NCI-H226 (cell line): ENCODE measurements around the gene GATA1.

Experiments
- DNase-seq: peaks from one replicate; pipeline ENCODE4 v3.0.0-alpha.2; 2015

Gene GATA1

GRCh38 chrX:48785540-48786214 lies 713 bp upstream of the GATA1 start:
- no peak for DNase-seq

GRCh38 chrX:48786825-48787504 lies 575 bp downstream of the GATA1 start:
- no peak for DNase-seq

GRCh38 chrX:48787505-48788443 lies 1.4 kb downstream of the GATA1 start:
- no peak for DNase-seq

- no peak for DNase-seq
These were observed 3.2 kb downstream of the GATA1 start for GRCh38 chrX:48789366-48790220.

- no peak for DNase-seq
These were observed 4.1 kb downstream of the GATA1 start for GRCh38 chrX:48790477-48790876.

- no peak for DNase-seq
These were observed 4.9 kb downstream of the GATA1 start for GRCh38 chrX:48791063-48791820.

- DNase-seq = no peak
These were observed 5.8 kb downstream of the GATA1 start for GRCh38 chrX:48792219-48792618.

- DNase-seq = no peak
These were observed 7.5 kb downstream of the GATA1 start for GRCh38 chrX:48793935-48794334.

- DNase-seq = no peak
These were observed 8.0 kb downstream of the GATA1 start for GRCh38 chrX:48794340-48794910.

- peak; percentile 9 for DNase-seq
These were observed 8.6 kb downstream of the GATA1 start for GRCh38 chrX:48794911-48795515.

- no peak for DNase-seq
These were observed 11.9 kb downstream of the GATA1 start for GRCh38 chrX:48798318-48798717.

- DNase-seq = no peak
These were observed 14.3 kb downstream of the GATA1 start for GRCh38 chrX:48800574-48801279.

GRCh38 chrX:48801280-48802088 lies 15.1 kb downstream of the GATA1 start, which contains the start of gene HDAC6:
TSS of gene HDAC6 (plus strand) at chrX:48802067. CDS start at chrX:48802693, 626 bp downstream.
- DNase-seq = peak; percentile 94

- peak; percentile 76 for DNase-seq
These were observed 15.9 kb downstream of the GATA1 start for GRCh38 chrX:48802089-48802904.

GRCh38 chrX:48802905-48803200 lies 16.5 kb downstream of the GATA1 start:
- DNase-seq = no peak

GRCh38 chrX:48806081-48806480 lies 19.7 kb downstream of the GATA1 start:
- DNase-seq = no peak

GRCh38 chrX:48813644-48814043 lies 27.3 kb downstream of the GATA1 start:
- no peak for DNase-seq

GRCh38 chrX:48814722-48815121 lies 28.3 kb downstream of the GATA1 start:
- no peak for DNase-seq

- no peak for DNase-seq
These were observed 28.9 kb downstream of the GATA1 start for GRCh38 chrX:48815266-48815665.
